RPMI8226 (cell line): Measurements from ENCODE around the gene MRPL1.

Source experiments
- DNase-seq: peaks from one replicate; pipeline ENCODE4 v3.0.0-alpha.2; 2015

The MRPL1 gene

DNA sequence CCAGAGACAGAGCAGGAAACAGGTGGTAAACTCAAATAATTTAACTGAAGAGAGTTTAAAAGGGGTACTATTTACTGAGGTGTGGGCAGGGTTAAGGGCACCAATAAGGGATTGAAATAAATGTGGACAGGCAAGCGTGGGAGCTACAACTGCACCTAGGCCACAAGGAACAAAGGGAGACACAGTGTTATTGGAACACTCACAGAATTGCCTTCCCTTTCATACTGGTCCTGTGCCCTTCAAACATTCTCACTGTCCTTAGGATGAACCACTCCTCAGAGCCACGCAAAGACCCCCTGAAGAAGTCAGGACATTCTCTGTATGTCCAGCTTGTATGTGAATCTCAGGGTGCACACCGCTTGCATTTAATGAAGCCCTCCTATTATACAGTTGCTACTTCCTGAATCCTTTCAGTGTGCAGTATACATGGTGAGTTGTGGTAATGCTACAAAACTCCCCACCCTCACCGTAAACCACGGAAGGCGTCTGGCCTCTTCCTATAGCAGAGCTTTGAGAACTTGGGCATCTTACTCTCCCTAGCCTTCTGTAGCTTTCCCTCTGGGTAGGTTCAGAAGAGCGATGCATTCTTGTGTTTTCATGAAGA, 9.6 kb upstream of the MRPL1 start:
- DNase-seq: no peak

DNA sequence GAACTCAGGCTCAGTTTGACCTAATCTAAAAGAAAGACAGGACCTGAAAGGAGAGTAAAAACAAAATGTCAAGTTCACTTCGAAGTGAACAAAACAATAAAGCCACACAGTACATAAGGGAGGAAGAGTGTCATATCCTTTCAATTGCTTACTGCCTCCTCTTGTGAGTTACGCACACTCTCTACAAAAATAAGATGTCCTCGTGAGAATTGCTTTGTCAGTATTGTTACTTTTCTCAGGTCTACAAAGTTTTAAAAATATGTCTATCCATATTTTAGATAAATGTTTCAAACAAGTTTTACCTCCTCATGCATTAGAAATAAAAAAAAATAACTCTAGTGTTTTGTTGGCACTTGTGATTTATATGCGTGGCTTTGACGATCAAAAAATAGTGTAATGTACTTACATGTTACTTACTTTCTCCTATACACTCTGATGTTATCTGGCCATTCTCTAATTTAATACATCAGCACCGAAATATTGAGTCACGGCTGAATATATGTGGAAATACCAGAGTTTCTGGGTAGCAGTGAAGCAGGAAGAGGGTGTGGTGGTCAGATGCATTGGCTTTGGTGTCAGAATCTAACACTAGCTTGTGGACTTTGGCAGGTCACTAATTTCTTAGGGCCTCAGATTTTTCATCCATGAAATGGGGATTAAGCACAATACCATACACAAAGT, 8.1 kb upstream of the MRPL1 start:
- DNase-seq: no peak

DNA sequence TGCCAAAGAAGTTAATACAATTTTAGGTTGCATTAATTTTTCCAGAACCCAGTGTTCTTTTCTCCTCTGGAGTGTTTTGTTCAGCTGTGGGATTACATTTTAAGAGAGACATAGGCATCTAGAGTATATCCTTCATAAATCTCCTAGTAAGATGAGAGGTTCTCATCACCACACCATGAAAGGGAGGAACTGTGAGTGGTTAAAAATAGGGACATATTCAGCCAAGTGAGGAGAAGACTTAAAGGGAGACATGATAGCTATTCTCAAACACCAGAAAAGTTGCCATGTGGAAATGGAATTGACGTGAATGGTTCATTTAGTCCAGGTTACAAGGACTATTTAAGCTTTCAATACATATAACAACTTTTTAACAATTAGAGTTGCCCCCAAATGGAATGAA, 6.5 kb upstream of the MRPL1 start:
- no peak for DNase-seq

DNA sequence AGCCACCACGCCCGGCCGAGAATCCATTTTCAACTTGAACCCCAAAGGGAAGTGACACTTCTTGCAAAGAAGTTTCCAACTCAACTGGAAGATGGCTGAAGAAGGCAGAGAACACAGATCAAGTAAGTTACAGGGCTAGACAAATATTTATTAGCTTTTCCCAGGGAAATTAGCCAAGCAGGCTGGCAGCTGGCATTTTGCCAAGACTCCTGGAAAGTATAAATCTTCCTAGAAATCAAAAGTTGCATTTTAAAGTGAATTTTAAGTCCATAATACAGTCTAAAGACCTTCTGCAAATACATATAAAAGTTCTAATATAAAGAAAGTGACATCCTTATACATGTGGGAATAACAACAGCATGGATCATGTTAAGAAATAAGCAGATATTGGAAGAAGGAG, 3.4 kb upstream of the MRPL1 start:
- DNase-seq: no peak

- DNase-seq: no peak
These were observed 1.1 kb upstream of the MRPL1 start for GRCh38 chr4:77861495-77861894.

- DNase-seq: peak; percentile 4
These were observed 711 bp downstream of the MRPL1 start for GRCh38 chr4:77863341-77863740.

DNA sequence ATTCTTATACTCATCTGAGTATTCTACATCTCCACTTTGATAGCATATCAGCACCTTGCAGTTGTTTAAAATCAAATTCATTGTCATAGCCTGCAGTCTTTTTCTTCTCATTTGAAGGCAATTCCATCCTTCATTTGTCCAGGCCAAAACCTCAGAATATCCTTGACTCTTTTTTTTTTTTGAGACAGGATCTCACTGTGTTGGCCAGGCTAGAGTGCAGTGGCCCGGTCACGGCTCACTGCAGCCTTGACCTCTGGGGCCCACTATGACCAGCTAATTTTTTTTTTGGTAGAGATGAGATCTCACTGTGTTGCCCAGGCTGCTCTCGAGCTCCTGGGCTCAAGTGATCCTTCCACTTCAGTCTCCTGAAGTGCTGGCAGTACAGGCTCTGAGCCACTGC, 2.6 kb downstream of the MRPL1 start:
- DNase-seq: no peak

- DNase-seq: no peak
These were observed 10.3 kb downstream of the MRPL1 start for GRCh38 chr4:77872723-77873445.

DNA sequence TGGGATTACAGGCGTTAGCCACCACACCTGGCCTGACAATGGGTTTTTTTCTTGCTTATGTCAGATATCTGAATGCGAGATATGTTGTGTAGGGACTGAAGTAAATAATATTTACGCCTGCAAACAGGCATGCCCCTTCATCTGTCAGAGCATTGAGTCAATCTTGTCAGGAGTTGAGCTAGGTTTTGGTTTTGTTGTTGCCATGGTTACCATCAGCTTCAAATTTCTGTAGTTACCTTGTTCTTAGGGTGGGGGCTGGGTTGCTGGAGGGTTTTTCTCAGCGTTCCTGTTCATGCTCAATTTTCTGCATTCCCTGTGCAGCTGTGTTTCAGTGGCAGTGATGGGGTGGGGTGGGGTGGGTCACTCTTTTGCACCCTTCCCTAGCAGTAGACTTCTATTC, 14.5 kb downstream of the MRPL1 start:
- no peak for DNase-seq

- no peak for DNase-seq
These were observed 15.3 kb downstream of the MRPL1 start for GRCh38 chr4:77877771-77878565.

GRCh38 chr4:77880784-77881183, 18.2 kb downstream of the MRPL1 start:
- DNase-seq: no peak

DNA sequence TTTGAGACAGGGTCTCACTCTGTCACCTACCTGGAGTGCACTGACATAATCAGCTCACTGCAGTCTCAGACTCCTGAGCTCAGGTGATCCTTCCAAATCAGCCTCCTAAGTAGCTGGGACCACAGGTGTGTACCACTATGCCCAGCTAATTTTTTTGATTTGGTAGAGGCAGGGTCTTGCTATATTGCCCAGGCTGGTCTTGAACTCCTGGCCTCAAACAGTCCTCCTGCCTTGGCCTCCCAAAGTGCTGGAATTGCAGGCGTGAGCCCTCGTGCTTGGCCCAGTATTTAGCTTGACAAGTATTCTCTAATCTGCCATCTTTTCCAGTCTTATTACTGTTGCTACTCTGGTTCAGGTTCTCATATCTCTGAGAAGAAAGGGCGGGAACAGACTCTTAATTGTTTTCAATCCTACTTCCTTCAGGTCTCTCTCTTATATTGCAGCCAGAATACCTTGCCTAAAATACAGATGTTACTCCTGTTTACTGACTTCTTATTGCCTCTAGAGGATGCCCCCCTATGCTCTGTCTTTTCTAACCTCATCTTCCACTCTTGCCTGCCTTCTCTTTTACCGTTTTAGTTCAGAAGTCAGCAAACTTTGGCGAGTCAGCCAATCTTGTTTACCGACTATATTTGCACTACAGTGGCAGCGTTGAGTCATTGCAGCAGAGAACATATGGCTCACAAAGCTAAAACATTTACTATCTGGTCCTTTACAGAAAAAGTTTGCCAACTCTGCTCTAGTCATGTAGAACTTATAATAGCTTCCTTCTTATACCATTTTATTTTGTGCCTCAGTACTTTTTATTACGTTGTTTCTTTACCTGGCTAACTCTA, 19.0 kb downstream of the MRPL1 start:
- DNase-seq: no peak

GRCh38 chr4:77893451-77893850, 30.8 kb downstream of the MRPL1 start:
- DNase-seq: no peak

DNA sequence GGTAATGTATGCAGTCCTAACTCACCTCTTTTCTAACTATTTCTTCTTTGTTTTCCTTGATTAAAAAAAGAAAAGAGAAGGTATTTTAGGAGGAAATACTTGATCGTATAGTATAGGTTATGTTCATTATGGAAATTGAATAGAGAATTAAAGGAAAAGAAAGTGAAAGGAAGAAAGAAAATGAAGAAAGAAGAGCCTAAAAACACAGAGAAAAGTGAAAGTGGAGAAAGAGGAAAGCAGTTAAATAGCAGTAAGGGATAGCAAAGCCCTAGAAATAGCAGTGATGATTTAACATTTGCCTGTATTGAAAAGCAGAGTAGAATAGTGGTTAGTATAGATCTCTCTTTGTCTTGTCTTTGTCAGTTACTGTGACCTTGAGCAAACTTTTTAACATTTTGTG, 37.0 kb downstream of the MRPL1 start:
- no peak for DNase-seq

- no peak for DNase-seq
These were observed 40.6 kb downstream of the MRPL1 start for GRCh38 chr4:77903186-77903585.

DNA sequence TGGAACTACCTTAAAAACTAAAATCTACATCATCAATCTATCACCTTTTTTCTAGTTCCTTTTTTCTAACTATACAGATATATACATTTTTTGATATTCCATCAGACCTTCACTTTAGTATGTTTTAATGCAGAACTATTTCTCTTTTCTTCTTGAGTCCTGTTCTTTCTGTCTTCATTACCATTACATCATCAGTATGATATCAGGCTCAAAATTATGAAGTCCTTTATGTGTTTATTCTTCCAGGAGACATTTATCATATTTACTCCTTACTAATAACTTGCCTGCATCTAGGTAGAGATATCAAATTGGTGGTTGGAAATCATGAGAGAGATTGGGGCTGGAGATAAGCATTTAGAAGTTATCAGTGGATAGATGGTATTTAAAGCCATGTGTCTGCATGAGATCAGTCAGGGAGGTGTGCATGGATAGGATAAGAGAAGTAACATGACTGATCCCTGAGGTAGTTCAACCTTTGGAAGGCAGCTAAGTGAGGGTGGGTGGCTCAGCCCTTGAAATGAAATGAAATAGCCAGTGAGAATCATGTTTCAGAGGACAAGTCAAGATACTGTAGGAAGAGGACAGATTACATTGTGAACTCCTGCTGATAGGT, 43.1 kb downstream of the MRPL1 start:
- no peak for DNase-seq

DNA sequence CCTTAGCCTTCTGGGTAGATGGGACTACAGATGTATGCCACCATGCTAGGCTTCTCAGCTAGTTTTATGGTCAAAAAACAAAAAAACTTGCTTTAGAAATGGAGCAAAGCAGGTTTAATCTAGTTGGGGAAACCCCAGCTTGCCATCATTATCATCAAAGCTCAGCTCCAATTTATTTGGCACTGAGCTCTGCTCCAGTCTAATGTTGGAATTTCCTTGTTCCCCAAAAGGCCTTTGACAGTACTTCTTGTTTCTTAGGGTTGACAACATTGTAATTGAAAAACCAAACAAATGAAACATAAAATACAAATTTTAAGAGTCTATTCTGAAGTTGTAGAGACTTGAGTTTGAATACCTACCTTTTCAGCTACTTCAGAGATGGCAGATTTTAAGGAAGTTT, 48.0 kb downstream of the MRPL1 start:
- no peak for DNase-seq

DNA sequence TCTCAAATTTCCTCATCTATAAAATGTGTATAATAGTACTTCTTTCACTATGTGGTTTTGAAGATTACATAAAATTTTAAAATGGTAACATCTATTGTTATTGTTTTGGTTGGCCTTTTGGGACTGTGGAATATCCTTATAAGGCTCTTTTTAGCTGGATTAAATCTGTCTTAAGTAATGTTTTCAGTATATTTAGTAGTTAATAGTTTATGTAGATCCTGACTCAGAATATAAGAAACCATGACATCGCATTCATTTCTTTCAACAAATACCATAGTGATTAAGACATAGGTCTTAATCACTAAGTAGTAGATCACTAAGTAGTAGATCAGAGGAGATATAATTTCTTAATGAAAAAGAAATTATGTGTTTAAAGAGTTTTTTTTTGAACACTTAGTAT, 48.5 kb downstream of the MRPL1 start:
- DNase-seq: no peak

GRCh38 chr4:77911842-77912450, 49.3 kb downstream of the MRPL1 start:
- DNase-seq: no peak

DNA sequence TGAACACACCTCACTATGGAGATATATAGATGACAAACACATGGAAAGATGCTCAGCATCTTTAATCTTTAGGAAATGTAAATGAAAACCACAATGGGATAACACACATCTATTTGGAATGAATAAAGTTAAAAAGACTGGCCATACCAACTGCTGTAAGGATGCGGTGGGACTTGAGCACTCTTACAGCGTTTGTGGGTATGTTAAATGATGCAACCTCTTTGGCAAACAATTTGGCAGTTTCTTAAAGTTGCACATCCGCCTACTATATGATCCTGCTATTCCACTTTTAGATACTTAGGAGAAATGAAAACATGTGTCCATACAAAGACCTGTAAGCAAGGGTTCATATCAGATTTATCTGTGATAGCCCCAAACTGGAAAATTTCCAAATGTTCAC, 50.7 kb downstream of the MRPL1 start:
- DNase-seq: no peak

DNA sequence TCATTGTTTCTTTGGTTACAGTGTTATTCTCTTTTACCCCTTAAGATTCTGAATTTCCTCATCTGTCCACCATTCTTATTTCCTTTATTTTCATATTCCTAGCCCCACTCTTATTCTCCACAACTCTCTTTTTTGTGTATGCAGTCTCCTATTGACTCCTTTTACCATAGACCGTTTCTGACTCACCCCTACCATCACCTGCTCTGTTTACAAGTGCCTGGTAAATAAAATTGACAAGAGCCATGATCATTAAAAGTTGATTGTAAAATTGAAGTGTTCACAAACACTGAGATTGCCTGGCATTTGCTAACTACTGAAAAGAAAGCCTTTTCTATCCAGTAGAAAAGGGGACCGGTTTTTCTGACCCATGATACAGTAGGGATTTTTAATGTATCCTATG, 54.4 kb downstream of the MRPL1 start:
- DNase-seq: no peak

DNA sequence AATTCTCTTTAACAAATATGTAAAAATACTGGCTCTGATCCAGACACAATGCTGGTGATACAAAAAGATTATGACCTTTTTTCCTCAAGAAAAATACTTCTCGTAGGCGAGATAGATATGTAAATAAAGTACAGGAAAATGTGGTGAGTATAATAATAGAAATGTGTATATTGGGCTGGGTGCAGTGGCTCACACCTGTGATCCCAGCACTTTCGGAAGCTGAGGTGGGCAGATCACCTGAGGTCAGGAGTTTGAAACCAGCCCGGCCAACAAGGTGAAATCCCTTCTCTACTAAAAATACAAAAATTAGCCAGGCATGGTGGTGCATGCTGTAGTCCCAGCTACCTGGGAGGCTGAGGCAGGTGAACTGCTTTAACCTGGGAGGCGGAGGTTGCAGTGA, 55.0 kb downstream of the MRPL1 start:
- DNase-seq: no peak
